Measurements from ENCODE around the gene LRRC4B. TPM values are rescaled to one million over a fixed set of nuclear protein-coding genes. Genes with fewer than 3 reads are reported as not detected.

The LRRC4B gene
- total and polyA plus RNA-seq, 2 donors from 2014 or later = 1.2 to 2.6 TPM

- Histone ChIP-seq H3K9me3 (ENCODE audit: control insufficient read depth in 2 of 3, insufficient read depth in 1 of 3, low read length in 3 of 3) (no peaks in the 10 kb centered on the region), H3K4me1 (ENCODE audit: control insufficient read depth in 2 of 3, insufficient read depth in 2 of 3, low read depth in 1 of 3, low read length in 3 of 3) (peaks cover 0 to under 1% (median 0%) of the 10 kb centered on the region in 3 donors), H3K27ac (ENCODE audit: low read depth in 2 of 2, low read length in 2 of 2) (no peak overlapping the region), H3K36me3 (ENCODE audit: control insufficient read depth in 2 of 3, insufficient read depth in 3 of 3, low read length in 3 of 3) (peaks cover 0 to 12% (median 10%) of the 10 kb centered on the region in 3 donors), H3K27me3 (ENCODE audit: control insufficient read depth, insufficient read depth, low read length) (no peaks in the 10 kb centered on the region), H3K9ac (ENCODE audit: low read length in 3 of 3) (no peak overlapping the region), H3K4me3 (ENCODE audit: low read length in 3 of 3) (no peak overlapping the region)
- DNase-seq (peak in 1 of 5 donors; percentile 32), FAIRE-seq (no peak)
- intact Hi-C loops (cut with DNase I) = no loop called here
- no peak for TF ChIP-seq CTCF (IDR thresholded peaks at IDR 0.05; ENCODE audit: borderline replicate concordance, extremely low read depth, insufficient read depth)
Observed at GRCh38 chr19:50482916-50483315, 85.3 kb downstream of the LRRC4B start.

- no peaks in the 10 kb centered on the region for H3K9me3 ChIP-seq (ENCODE audit: control insufficient read depth in 2 of 3, insufficient read depth in 1 of 3, low read length in 3 of 3)
- DNase-seq = peak in 1 of 5 donors; percentile 59
- TF ChIP-seq CTCF (IDR thresholded peaks at IDR 0.05; ENCODE audit: borderline replicate concordance, extremely low read depth, insufficient read depth) = no peak
- H3K9ac ChIP-seq (ENCODE audit: low read length in 3 of 3) = no peak overlapping the region
- H3K4me1 ChIP-seq (ENCODE audit: control insufficient read depth in 2 of 3, insufficient read depth in 2 of 3, low read depth in 1 of 3, low read length in 3 of 3) = peaks cover 0 to 6% (median 0%) of the 10 kb centered on the region in 3 donors
- FAIRE-seq = no peak
- no peaks in the 10 kb centered on the region for H3K27me3 ChIP-seq (ENCODE audit: control insufficient read depth, insufficient read depth, low read length)
- H3K27ac ChIP-seq (ENCODE audit: low read depth in 2 of 2, low read length in 2 of 2) = no peak overlapping the region
- intact Hi-C loops (cut with DNase I) = no loop called here
- H3K36me3 ChIP-seq (ENCODE audit: control insufficient read depth in 2 of 3, insufficient read depth in 3 of 3, low read length in 3 of 3) = peaks cover 0 to 14% (median 10%) of the 10 kb centered on the region in 3 donors
- no peak overlapping the region for H3K4me3 ChIP-seq (ENCODE audit: low read length in 3 of 3)
Observed at GRCh38 chr19:50482271-50482855, 85.9 kb downstream of the LRRC4B start.

- Histone ChIP-seq H3K27me3 (ENCODE audit: control insufficient read depth, insufficient read depth, low read length) (no peaks in the 10 kb centered on the region), H3K36me3 (ENCODE audit: control insufficient read depth in 2 of 3, insufficient read depth in 3 of 3, low read length in 3 of 3) (peaks cover 0 to 14% (median 10%) of the 10 kb centered on the region in 3 donors), H3K9ac (ENCODE audit: low read length in 3 of 3) (no peak overlapping the region), H3K27ac (ENCODE audit: low read depth in 2 of 2, low read length in 2 of 2) (no peak overlapping the region), H3K4me3 (ENCODE audit: low read length in 3 of 3) (no peak overlapping the region), H3K4me1 (ENCODE audit: control insufficient read depth in 2 of 3, insufficient read depth in 2 of 3, low read depth in 1 of 3, low read length in 3 of 3) (peaks cover 0 to 9% (median 0%) of the 10 kb centered on the region in 3 donors), H3K9me3 (ENCODE audit: control insufficient read depth in 2 of 3, insufficient read depth in 1 of 3, low read length in 3 of 3) (no peaks in the 10 kb centered on the region)
- FAIRE-seq (no peak), DNase-seq (peak in 1 of 5 donors; percentile 68)
- no peak for TF ChIP-seq CTCF (IDR thresholded peaks at IDR 0.05; ENCODE audit: borderline replicate concordance, extremely low read depth, insufficient read depth)
- intact Hi-C loops (cut with DNase I) = no loop called here
Observed at GRCh38 chr19:50481351-50482149, 86.7 kb downstream of the LRRC4B start.
